ENCODE measurements around the gene PLCH1. TPM values are rescaled to one million over a fixed set of nuclear protein-coding genes. Genes with fewer than 3 reads are reported as not detected.

PLCH1 gene
- polyA plus RNA-seq, 1 donor (not counting 4 experiments of a cell fraction or from before 2014, with no cell fraction given), result 0.05 TPM

DNA sequence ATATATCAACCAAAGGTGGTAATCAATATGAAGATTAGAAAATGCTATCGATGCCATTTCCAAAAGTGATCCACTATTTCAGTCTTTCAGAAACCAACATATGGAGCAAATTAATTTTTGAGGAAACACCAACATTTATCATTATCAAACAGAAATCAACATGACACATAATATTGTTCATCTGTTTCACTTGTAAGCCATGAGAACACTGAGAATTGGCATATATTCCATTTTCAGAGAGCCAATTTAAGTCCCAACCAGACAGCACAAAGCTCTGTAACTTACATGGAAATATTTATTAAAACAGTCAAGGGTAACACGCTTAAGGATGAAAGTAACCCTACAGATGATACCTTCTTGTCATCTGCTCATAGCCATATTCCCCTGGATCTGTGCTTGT is 413.8 kb downstream of the PLCH1 start:
- no peaks in the 10 kb centered on the region for H3K79me2 ChIP-seq (ENCODE audit: control insufficient read depth, insufficient read depth, low read length)
- H3K9me1 ChIP-seq (ENCODE audit: control insufficient read depth, extremely low read depth, insufficient read depth, low read length), result no peaks in the 10 kb centered on the region
- H3K4me2 ChIP-seq (ENCODE audit: control insufficient read depth, extremely low read depth, insufficient read depth, low read depth, low read length), result no peak overlapping the region
- H4K20me1 ChIP-seq (ENCODE audit: control insufficient read depth, extremely low read depth, insufficient read depth, low read length), result no peaks in the 10 kb centered on the region
- dilution Hi-C loops (cut with MboI; ENCODE audit: extremely low pct_ligation_motif_present, low sequenced_read_pairs), result loop anchor here (25.0 kb wide), 1 partner anchor 544 kb away; no protein-coding TSS in a partner anchor
- H2AFZ ChIP-seq (ENCODE audit: control insufficient read depth, low read length), result no peak overlapping the region
- FAIRE-seq (no peak), DNase-seq (ENCODE audit: low read depth, low spot score) (no peak)
- H3K4me1 ChIP-seq (ENCODE audit: control insufficient read depth, extremely low read depth, insufficient read depth, low read length), result no peaks in the 10 kb centered on the region
- H3K4me3 ChIP-seq (ENCODE audit: control insufficient read depth in 2 of 3, extremely low read depth in 1 of 3, insufficient read depth in 2 of 3, low read depth in 1 of 3, low read length in 3 of 3), result no peak overlapping the region
- H3K9ac ChIP-seq (ENCODE audit: control insufficient read depth, extremely low read depth, insufficient read depth, low read length), result no peak overlapping the region
- H3K36me3 ChIP-seq (ENCODE audit: control insufficient read depth in 2 of 2, extremely low read depth in 1 of 2, insufficient read depth in 2 of 2, low read length in 2 of 2), result no peaks in the 10 kb centered on the region
- no peaks in the 10 kb centered on the region for H3K9me3 ChIP-seq (ENCODE audit: control insufficient read depth, low read depth, low read length)
- H3K27ac ChIP-seq (ENCODE audit: control insufficient read depth, insufficient read depth, low read length), result no peak overlapping the region
- no peaks in the 10 kb centered on the region for H3K27me3 ChIP-seq (ENCODE audit: control insufficient read depth, extremely low read depth, insufficient read depth, low read length)
- TF ChIP-seq, protein P1, sequence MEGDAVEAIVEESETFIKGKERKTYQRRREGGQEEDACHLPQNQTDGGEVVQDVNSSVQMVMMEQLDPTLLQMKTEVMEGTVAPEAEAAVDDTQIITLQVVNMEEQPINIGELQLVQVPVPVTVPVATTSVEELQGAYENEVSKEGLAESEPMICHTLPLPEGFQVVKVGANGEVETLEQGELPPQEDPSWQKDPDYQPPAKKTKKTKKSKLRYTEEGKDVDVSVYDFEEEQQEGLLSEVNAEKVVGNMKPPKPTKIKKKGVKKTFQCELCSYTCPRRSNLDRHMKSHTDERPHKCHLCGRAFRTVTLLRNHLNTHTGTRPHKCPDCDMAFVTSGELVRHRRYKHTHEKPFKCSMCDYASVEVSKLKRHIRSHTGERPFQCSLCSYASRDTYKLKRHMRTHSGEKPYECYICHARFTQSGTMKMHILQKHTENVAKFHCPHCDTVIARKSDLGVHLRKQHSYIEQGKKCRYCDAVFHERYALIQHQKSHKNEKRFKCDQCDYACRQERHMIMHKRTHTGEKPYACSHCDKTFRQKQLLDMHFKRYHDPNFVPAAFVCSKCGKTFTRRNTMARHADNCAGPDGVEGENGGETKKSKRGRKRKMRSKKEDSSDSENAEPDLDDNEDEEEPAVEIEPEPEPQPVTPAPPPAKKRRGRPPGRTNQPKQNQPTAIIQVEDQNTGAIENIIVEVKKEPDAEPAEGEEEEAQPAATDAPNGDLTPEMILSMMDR (optimal IDR thresholded peaks at IDR 0.05 in 1 of 3, IDR thresholded peaks at IDR 0.05 in 1 of 3, conservative IDR thresholded peaks at IDR 0.05 in 1 of 3; ENCODE audit: extremely low read depth in 1 of 3, insufficient read depth in 2 of 3, low read length in 3 of 3), result no peak
- TF ChIP-seq EZH2 (IDR thresholded peaks at IDR 0.05; ENCODE audit: low read length), result no peak

DNA sequence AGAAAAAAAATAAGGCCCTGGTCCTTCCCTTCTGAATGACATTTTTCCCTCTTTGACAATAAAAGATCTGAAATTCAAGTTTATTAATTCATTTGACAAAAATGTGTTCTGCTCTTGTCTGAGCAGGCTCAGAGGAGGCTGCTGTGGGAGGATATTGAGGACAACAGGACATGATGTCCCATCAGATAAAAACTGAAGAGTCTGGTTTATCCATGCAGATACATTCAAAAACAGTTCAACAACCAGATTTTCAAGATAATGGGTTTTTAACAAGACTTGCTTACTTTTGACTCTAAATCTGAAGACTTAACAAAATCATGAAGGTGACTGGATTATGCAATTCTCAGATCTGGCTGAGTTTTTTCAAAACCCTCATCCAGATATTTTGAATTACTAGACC is 414.5 kb downstream of the PLCH1 start:
- no peaks in the 10 kb centered on the region for H3K9me1 ChIP-seq (ENCODE audit: control insufficient read depth, extremely low read depth, insufficient read depth, low read length)
- no peaks in the 10 kb centered on the region for H3K9me3 ChIP-seq (ENCODE audit: control insufficient read depth, low read depth, low read length)
- H3K4me3 ChIP-seq (ENCODE audit: control insufficient read depth in 2 of 3, extremely low read depth in 1 of 3, insufficient read depth in 2 of 3, low read depth in 1 of 3, low read length in 3 of 3), result no peak overlapping the region
- H3K27ac ChIP-seq (ENCODE audit: control insufficient read depth, insufficient read depth, low read length), result no peak overlapping the region
- FAIRE-seq (no peak), DNase-seq (ENCODE audit: low read depth, low spot score) (no peak)
- dilution Hi-C loops (cut with MboI; ENCODE audit: extremely low pct_ligation_motif_present, low sequenced_read_pairs), result loop anchor here (25.0 kb wide), 1 partner anchor 543 kb away; no protein-coding TSS in a partner anchor
- H3K9ac ChIP-seq (ENCODE audit: control insufficient read depth, extremely low read depth, insufficient read depth, low read length), result no peak overlapping the region
- H3K4me1 ChIP-seq (ENCODE audit: control insufficient read depth, extremely low read depth, insufficient read depth, low read length), result no peaks in the 10 kb centered on the region
- TF ChIP-seq, protein P1 (optimal IDR thresholded peaks at IDR 0.05 in 1 of 3, IDR thresholded peaks at IDR 0.05 in 1 of 3, conservative IDR thresholded peaks at IDR 0.05 in 1 of 3; ENCODE audit: extremely low read depth in 1 of 3, insufficient read depth in 2 of 3, low read length in 3 of 3), result no peak
- no peaks in the 10 kb centered on the region for H3K79me2 ChIP-seq (ENCODE audit: control insufficient read depth, insufficient read depth, low read length)
- H2AFZ ChIP-seq (ENCODE audit: control insufficient read depth, low read length), result no peak overlapping the region
- H3K27me3 ChIP-seq (ENCODE audit: control insufficient read depth, extremely low read depth, insufficient read depth, low read length), result no peaks in the 10 kb centered on the region
- no peak overlapping the region for H3K4me2 ChIP-seq (ENCODE audit: control insufficient read depth, extremely low read depth, insufficient read depth, low read depth, low read length)
- H3K36me3 ChIP-seq (ENCODE audit: control insufficient read depth in 2 of 2, extremely low read depth in 1 of 2, insufficient read depth in 2 of 2, low read length in 2 of 2), result no peaks in the 10 kb centered on the region
- no peaks in the 10 kb centered on the region for H4K20me1 ChIP-seq (ENCODE audit: control insufficient read depth, extremely low read depth, insufficient read depth, low read length)
